ENCODE results near the gene ELF1.

DNA sequence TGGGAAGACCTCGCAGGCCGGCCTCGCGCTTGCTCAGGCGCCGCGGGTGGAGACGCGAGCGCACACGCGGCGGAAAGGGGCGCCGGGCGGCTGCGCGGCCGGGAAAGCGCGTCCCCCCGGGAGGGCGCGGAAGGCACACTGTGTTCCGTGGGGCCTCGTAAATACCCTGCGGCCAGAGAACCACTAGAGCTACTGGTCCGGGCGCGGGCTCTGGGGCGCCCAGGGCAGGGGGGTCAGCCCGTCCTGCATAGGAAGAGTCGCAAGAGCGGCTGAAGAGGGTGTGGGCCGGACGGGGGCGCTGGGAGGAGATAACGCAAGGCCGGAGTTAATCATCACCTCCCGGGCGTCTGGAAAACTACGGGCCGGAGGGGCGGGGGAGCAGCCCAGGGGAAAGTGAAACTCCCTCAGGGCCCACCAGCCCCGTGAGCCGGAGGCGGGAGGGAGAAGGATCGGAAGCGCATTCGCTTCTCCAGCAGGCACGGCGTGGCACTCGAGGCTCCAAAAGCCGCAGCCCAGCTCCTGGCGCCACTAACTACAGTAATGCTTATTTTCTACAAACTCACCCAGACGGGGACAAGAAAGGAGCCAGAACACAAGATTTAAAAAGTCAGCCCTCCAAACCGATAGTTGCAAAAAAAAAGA lies 41.1 kb upstream of the ELF1 start:
- TF ChIP-seq, protein P1, sequence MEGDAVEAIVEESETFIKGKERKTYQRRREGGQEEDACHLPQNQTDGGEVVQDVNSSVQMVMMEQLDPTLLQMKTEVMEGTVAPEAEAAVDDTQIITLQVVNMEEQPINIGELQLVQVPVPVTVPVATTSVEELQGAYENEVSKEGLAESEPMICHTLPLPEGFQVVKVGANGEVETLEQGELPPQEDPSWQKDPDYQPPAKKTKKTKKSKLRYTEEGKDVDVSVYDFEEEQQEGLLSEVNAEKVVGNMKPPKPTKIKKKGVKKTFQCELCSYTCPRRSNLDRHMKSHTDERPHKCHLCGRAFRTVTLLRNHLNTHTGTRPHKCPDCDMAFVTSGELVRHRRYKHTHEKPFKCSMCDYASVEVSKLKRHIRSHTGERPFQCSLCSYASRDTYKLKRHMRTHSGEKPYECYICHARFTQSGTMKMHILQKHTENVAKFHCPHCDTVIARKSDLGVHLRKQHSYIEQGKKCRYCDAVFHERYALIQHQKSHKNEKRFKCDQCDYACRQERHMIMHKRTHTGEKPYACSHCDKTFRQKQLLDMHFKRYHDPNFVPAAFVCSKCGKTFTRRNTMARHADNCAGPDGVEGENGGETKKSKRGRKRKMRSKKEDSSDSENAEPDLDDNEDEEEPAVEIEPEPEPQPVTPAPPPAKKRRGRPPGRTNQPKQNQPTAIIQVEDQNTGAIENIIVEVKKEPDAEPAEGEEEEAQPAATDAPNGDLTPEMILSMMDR (IDR thresholded peaks at IDR 0.05; ENCODE audit: low read length): peak; percentile 46
- no peak for TF ChIP-seq EZH2 (IDR thresholded peaks at IDR 0.05; ENCODE audit: borderline replicate concordance, low read length)

Data from OCI-LY1 (cell line).